H1 (cell line): ENCODE data around the gene TMEM232. TPM values are rescaled to one million over a fixed set of nuclear protein-coding genes. Genes with fewer than 3 reads are reported as not detected.

Experiments used
- CEBPB ChIP-seq: IDR thresholded peaks from 2 replicates; pipeline ENCODE4 v1.6.1; 2012; ENCODE audit warnings: low read depth, low read length
- CHD7 ChIP-seq: fragments of 300-600 bp; sonication (generic); IDR thresholded peaks from 2 replicates; pipeline ENCODE4 v1.7.1; 2012; ENCODE audit warnings: low read length, moderate library complexity, mild to moderate bottlenecking, inconsistent platforms; ENCODE audit not compliant: insufficient replicate concordance
- EZH2 ChIP-seq: fragments of 200-600 bp; sonication (generic); IDR thresholded peaks from 2 replicates; pipeline ENCODE4 v1.7.1; 2012; ENCODE audit warnings: low read depth, mild to moderate bottlenecking, moderate library complexity, low read length, inconsistent platforms; ENCODE audit not compliant: severe bottlenecking
- JUN ChIP-seq: IDR thresholded peaks from 2 replicates; pipeline ENCODE4 v1.6.1; 2011; ENCODE audit warnings: low read depth, mild to moderate bottlenecking, improper control_type of control experiment, low read length
- POLR2A ChIP-seq, 2 experiments: IDR thresholded peaks; 1 replicate in 1 of 2; 2 replicates in 1 of 2; pipeline ENCODE4 v1.6.1; 2011; ENCODE audit warnings: low read depth in 2 of 2, low read length in 2 of 2, mild to moderate bottlenecking in 2 of 2; ENCODE audit errors: control extremely low read depth in 1 of 2
- RFX5 ChIP-seq: IDR thresholded peaks from 2 replicates; pipeline ENCODE4 v1.6.1; 2011; ENCODE audit warnings: low read depth, low read length, improper control_type of control experiment, borderline replicate concordance
- RNF2 ChIP-seq: fragments of 200-900, 300-1000 bp; sonication (generic); IDR thresholded peaks from 2 replicates; pipeline ENCODE4 v1.7.1; 2016; ENCODE audit warnings: borderline replicate concordance, low read depth, mild to moderate bottlenecking, antibody characterized with exemption, low read length; ENCODE audit not compliant: poor library complexity, severe bottlenecking; ENCODE audit errors: missing control alignments
- polyA plus RNA-seq, 7 experiments: library from polyadenylated mRNA; depleted of rRNA in 3 of 7; stranded (reverse) in 5 of 7; unstranded in 2 of 7; fragments of >200 nt in 5 of 7; fragments of 200-250 nt in 2 of 7; gene quantifications; 1 replicate in 5 of 7; 2 replicates in 1 of 7; 4 replicates in 1 of 7; pipeline versions ENCODE4 v1.2.1 to v1.2.3, GENCODE V29; 2011 to 2013; ENCODE audit warnings: missing spikeins in 2 of 7, mixed read lengths in 2 of 7
- total RNA-seq: library from RNA; stranded (reverse); fragmentation: NEBNext Ultra II Directional; extraction: Animal tissue kit (Norgen Biotek cat#: 25700); gene quantifications from 2 replicates; pipeline ENCODE4 v1.2.1, GENCODE V29; 2021

TMEM232 gene
- total and polyA plus RNA-seq, 2 of the 8 experiments (the other 6 are each of a cell fraction or from before 2014, with no cell fraction given), result 0.38 to 1.3 TPM

DNA sequence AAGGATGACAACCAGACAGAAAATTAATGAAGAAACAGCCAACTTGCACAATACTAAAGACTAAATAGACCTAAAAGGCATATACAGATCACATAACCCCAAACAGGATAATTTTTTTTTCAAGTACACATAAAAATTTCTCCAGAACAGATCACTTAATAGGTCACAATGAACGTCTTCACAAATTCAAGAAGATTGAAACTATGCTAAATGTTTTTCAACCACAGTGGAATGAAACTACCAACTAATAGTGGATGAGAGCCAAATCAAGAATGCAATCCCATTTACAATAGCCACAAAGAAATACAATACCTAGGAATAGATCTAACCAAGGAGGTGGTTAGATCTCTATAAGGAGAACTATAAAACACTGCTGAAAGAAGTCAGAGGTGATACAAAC lies 145.8 kb downstream of the TMEM232 start (continued):
- no peak for TF ChIP-seq CHD7
- TF ChIP-seq JUN, result no peak
- no peak for TF ChIP-seq CEBPB
- TF ChIP-seq POLR2A (IDR thresholded peaks at IDR 0.05; ENCODE audit: control extremely low read depth in 1 of 2, low read depth in 2 of 2, low read length in 2 of 2), result no peak
- TF ChIP-seq EZH2, result no peak
- no peak for TF ChIP-seq RFX5
- no peak for TF ChIP-seq RNF2
- TF ChIP-seq, all 59 proteins: peak for 0
